Stimulated activated CD4-positive, alpha-beta T cell treated with anti-CD3 and anti-CD28 coated beads, Interleukin-15, amount 100 ng/mL, for 24 hours (primary cell): Measurements from ENCODE around the gene CASP4.
"Not testable (repeated sequence)": the region's sequence is repeated elsewhere in the genome, so short reads cannot be mapped to it uniquely, and the experiment has no call there.

Experiments used
- DNase-seq: peaks from one replicate; pipeline ENCODE4 v3.0.0-alpha.2; 2020

Gene CASP4

GRCh38 chr11:104946907-104947306 lies 21.5 kb downstream of the CASP4 start:
- peak; percentile 27 for DNase-seq

DNA sequence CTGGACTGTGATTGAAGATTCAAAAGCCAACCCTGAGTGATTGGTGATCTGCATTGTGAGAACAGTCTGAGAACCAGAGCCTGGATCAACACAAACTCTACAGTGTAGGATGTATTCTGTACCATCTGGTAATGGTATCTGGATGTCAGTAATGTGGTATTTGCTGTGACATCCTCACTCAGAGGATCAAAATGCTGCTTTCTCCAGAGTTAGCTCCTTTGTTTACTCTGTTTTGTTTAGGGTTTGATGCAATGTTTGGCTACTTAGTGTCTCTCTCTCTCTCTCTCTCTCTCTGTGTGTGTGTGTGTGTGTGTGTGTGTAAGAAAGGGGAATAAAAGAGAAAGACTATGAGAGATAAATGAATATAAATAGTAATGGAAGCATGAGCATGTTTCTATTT lies 24.3 kb downstream of the CASP4 start:
- no peak for DNase-seq

DNA sequence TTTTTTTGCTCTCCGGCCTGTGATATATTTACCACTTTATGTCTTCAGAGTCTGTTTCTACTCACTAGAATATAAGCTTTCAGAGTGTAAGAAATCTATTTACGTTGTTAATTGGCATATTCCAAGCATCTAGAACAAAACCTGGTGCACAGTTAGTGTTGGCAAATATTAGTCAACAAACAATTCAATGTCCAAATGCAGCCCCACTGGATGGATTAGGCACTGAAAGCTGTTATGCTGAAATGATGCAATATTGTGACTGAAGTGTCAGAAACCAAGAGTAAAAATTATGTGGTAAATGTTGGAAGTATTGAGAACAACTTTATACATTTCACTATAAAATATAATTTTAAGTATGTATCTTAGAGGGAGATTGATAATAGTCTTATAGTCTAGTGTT lies 24.8 kb downstream of the CASP4 start:
- no peak for DNase-seq

- no peak for DNase-seq
These were observed 33.8 kb downstream of the CASP4 start for GRCh38 chr11:104934594-104934993.

GRCh38 chr11:104934073-104934472 lies 34.3 kb downstream of the CASP4 start:
- not testable (repeated sequence) for DNase-seq

GRCh38 chr11:104928811-104929210 lies 39.6 kb downstream of the CASP4 start:
- DNase-seq = no peak

GRCh38 chr11:104926771-104927611 lies 41.4 kb downstream of the CASP4 start:
- no peak for DNase-seq

- no peak for DNase-seq
These were observed 42.5 kb downstream of the CASP4 start for GRCh38 chr11:104925850-104926249.

DNA sequence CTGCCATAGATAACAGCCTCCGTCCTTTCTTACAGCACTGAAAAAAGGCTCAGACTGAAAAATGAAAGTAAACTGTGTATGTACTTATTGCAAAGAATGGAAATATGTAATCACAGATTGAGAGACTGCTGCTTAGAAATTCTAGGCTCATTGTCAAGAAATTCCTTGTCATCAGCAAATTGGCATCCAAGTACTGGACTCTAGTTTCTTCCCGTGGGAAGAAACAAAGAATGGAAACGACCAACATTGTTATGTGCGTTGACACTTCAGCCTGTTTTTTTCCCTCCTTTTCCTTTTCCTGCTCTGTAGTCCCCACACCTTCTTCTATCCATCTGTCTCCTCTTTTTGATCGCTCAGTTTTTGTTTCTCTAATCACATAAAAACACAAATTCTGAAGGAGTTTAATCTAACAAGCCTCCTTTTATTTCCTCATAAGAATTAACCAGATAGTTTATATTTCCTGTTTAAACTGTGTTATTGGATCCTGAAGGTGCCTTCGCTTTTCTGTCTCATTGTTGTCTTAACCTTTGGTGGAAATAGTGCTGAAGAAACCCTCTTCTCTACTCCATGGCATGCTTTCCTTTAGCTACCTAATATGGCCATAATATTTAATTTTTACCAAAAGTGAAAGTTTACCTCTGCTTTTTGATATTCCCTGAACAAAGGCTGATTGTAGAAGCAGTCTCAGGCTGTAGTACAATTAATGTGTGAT lies 50.1 kb downstream of the CASP4 start:
- DNase-seq = no peak

DNA sequence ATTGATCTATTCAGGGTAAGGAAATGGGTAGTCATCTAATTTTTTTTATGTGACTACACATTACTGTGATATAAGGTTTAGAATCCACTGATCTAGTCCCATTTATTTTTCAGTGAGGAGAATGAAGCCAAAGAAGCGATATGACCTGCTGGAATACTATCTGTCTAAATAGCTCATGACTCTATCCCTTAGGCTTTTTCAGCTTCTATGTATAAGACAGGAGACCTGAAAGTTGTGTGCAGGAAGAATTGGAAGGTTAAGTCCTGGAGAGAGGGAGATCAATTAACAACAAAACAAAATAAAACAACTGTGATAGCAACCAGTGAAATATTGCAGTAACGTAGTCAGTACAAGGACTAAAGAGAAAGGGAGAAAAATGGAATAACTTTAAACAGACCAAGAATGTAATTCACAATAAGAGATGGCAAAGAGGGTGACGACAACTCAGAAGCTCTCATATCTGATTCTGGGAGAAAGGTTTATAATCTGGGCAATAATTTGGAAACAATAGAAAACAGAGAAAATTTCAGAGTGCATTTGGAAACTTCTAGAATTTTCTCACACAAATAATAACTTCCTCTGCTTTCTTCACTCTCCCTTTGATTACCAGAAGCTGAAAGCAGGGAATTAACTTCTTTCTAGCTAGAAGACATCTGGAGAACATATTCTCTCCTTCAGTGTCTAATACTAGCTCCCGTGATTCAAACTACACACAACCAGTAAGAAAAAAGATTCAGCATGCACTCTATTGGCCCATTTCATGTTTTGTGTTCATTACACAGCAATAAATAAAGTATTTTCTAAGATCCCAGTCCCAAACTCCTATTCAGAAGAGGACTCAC lies 50.9 kb downstream of the CASP4 start:
- no peak for DNase-seq

DNA sequence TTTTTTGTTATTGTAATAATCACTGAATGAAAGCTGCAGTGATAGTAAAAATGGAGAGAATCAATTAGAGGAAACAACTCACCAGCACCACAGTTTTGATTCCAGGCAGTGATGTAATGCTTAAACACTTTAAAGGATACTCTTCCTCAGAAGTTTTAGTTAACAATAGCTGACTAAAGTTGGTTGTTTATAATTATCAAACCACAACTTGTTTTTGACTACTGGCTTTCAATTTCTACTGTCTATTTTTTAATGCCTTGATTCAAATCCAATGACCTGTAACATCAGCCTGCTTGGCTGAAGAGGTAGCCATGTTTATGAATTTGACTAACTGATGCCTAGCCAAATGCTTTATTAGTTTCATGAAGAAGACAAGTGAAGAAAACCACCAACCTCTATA lies 51.9 kb downstream of the CASP4 start:
- no peak for DNase-seq

- DNase-seq = no peak
These were observed 56.3 kb downstream of the CASP4 start for GRCh38 chr11:104912102-104912501.

DNA sequence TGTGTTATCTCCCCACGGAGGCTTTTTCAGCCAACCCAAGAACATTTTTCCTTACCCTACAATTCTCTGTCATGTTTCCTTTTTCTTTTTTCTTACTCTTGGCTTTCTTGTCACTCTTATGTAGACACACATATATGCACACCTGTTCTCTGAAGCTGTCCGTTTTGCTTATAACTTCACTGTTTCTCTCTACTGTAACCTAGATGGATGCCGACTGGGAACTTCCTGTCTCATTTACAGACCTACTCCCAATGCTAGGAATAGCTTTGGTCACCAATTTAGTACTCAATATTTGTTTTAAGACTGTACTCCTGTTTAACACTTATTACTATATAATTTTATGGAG lies 60.2 kb downstream of the CASP4 start:
- DNase-seq = no peak

GRCh38 chr11:104907521-104908185 lies 60.7 kb downstream of the CASP4 start:
- no peak for DNase-seq

GRCh38 chr11:104905271-104905670 lies 63.1 kb downstream of the CASP4 start:
- no peak for DNase-seq

DNA sequence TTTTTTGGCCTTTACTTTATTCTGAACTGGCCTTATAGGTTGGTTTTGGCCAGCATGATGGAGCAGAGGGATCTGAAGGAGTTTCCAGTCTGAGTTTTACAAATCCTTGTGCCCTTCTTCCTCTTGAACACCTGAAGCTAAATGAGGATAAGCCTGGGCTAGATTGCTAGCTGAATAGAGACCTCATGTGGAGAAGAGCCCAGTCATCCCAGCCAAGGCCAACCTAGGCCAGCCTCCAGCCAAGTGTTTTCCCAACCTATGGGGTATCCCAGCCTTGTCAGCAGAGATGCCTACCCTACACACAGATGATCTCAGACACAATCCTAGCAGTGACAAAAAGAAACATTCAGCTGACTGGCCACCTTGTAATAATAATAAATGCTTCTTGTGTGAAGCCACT lies 69.1 kb downstream of the CASP4 start:
- no peak for DNase-seq

DNA sequence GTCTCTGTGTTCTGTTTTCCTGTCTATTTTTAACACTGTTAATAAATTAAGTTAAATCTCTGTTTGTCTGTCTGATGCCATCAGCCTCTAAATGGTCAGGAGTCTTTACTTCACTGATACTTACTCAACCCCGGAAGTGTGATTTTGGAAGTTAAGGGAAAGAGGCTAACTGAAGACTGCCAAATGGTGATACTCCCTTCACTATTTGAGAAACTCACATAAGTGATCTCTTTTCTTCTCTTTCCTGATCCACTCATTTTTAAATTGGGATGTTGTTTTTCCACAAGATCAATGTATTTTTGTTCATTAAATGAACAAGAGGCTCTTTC lies 69.7 kb downstream of the CASP4 start:
- no peak for DNase-seq

GRCh38 chr11:104897891-104898684 lies 70.3 kb downstream of the CASP4 start, which contains the start of gene CASP12:
TSS of gene CASP12 (minus strand) at chr11:104898460.
- no peak for DNase-seq

- DNase-seq = no peak
These were observed 72.7 kb downstream of the CASP4 start for GRCh38 chr11:104895634-104896033.

DNA sequence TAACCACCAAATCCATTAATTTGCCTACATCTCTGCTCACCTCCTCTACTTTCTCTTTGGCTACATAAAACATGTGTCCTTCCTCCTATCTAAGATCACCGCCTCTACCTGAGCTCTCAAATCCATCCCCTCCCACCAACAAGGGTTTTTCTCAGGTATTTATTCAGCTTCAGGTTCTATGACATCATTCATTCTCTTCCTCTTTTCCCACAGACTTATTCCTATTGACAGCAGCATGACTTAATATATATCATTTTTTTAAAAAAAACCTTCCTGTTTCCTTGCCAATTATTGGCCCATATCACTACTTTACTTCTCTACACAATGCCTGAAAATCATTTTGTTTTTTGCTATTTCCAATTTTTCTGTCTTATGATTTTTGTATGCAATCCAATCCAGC lies 74.5 kb downstream of the CASP4 start:
- DNase-seq = no peak
